Loucy (cell line): ENCODE results near the gene MICU2.

Experiments used
- H2AFZ ChIP-seq: fragments of 200-600 bp; sonication (generic); 2 replicates; pipeline ENCODE4 v1.6.0; 2016; ENCODE audit warnings: antibody characterized with exemption, mild to moderate bottlenecking, low read length, moderate library complexity
- H3F3A ChIP-seq: fragments of 200-600 bp; 2 replicates; pipeline ENCODE4 v1.6.0; 2016; ENCODE audit warnings: antibody characterized with exemption, low read depth, mild to moderate bottlenecking
- H3K27me3 ChIP-seq: fragments of 200-600 bp; sonication (generic); 2 replicates; pipeline ENCODE4 v1.6.1; 2014; ENCODE audit warnings: low read length, mild to moderate bottlenecking; ENCODE audit not compliant: insufficient read depth, poor library complexity, severe bottlenecking
- H3K36me3 ChIP-seq: fragments of 200-600 bp; sonication (generic); 2 replicates; pipeline ENCODE4 v1.6.1; 2016; ENCODE audit warnings: low read length; ENCODE audit not compliant: insufficient read depth
- H3K4me1 ChIP-seq: fragments of 200-600 bp; sonication (generic); 2 replicates; pipeline ENCODE4 v1.5.1; 2014; ENCODE audit warnings: low read length, mild to moderate bottlenecking; ENCODE audit not compliant: insufficient read depth, poor library complexity, severe bottlenecking
- H3K4me2 ChIP-seq: fragments of 200-600 bp; sonication (generic); 2 replicates; pipeline ENCODE4 v1.6.0; 2014; ENCODE audit warnings: antibody characterized with exemption, low read length, low read depth, mild to moderate bottlenecking; ENCODE audit not compliant: poor library complexity, severe bottlenecking
- H3K4me3 ChIP-seq: fragments of 200-600 bp; sonication (generic); 2 replicates; pipeline ENCODE4 v1.5.1; 2014; ENCODE audit warnings: low read length, mild to moderate bottlenecking, mixed read lengths; ENCODE audit not compliant: poor library complexity, severe bottlenecking
- H3K79me2 ChIP-seq: fragments of 200-600 bp; sonication (generic); 2 replicates; pipeline ENCODE4 v1.6.1; 2014; ENCODE audit warnings: low read length; ENCODE audit not compliant: insufficient read depth
- H3K9ac ChIP-seq: fragments of 200-600 bp; sonication (generic); 2 replicates; pipeline ENCODE4 v1.6.0; 2014; ENCODE audit warnings: mild to moderate bottlenecking, low read depth, low read length, moderate library complexity; ENCODE audit not compliant: poor library complexity, severe bottlenecking
- H3K9me2 ChIP-seq: fragments of 200-600 bp; sonication (generic); replicated peaks from 2 replicates; pipeline ENCODE4 v1.6.1; 2016; ENCODE audit warnings: low read depth, low read length, mixed read lengths
- H3K9me3 ChIP-seq: fragments of 200-600 bp; sonication (generic); 2 replicates; pipeline ENCODE4 v1.6.1; 2014; ENCODE audit warnings: mild to moderate bottlenecking, antibody characterized with exemption, low read length, low read depth; ENCODE audit not compliant: insufficient read depth
- H4K20me1 ChIP-seq: fragments of 200-600 bp; sonication (generic); 2 replicates; pipeline ENCODE4 v1.6.0; 2014; ENCODE audit warnings: antibody characterized with exemption, low read length, mild to moderate bottlenecking; ENCODE audit not compliant: insufficient read depth, poor library complexity, severe bottlenecking
- CTCF ChIP-seq: fragments of 200-600 bp; sonication (generic); conservative IDR thresholded peaks from 2 replicates; pipeline ENCODE4 v1.5.1; 2014; ENCODE audit warnings: mild to moderate bottlenecking, antibody characterized with exemption, low read length
- EZH2phosphoT487 ChIP-seq: fragments of 200-600 bp; IDR thresholded peaks from 2 replicates; pipeline ENCODE4 v1.6.1; 2018; ENCODE audit warnings: antibody characterized with exemption, mild to moderate bottlenecking, moderate library complexity, borderline replicate concordance

The MICU2 gene

GRCh38 chr13:21550918-21551317 is 53.1 kb downstream of the MICU2 start:
- Histone ChIP-seq H3K27me3 (no peaks in the 10 kb centered on the region), H3K9me3 (no peaks in the 10 kb centered on the region), H3K9ac (no peak overlapping the region), H2AFZ (no peak overlapping the region), H3K4me1 (no peaks in the 10 kb centered on the region), H3K79me2 (no peaks in the 10 kb centered on the region), H3F3A (no peaks in the 10 kb centered on the region), H3K4me3 (no peak overlapping the region), H3K9me2 (no peaks in the 10 kb centered on the region), H4K20me1 (no peaks in the 10 kb centered on the region), H3K4me2 (no peak overlapping the region), H3K36me3 (peaks cover 11% of the 10 kb centered on the region; the same call in 1 of the 2 replicates)
- no peak for TF ChIP-seq EZH2phosphoT487
- TF ChIP-seq CTCF: no peak

- no peak overlapping the region for H3K4me3 ChIP-seq
- H3K4me2 ChIP-seq: no peak overlapping the region
- H3K27me3 ChIP-seq: no peaks in the 10 kb centered on the region
- H4K20me1 ChIP-seq: no peaks in the 10 kb centered on the region
- H3K4me1 ChIP-seq: no peaks in the 10 kb centered on the region
- H3K36me3 ChIP-seq: peaks cover 22% of the 10 kb centered on the region; the same call in 1 of the 2 replicates
- H3F3A ChIP-seq: no peaks in the 10 kb centered on the region
- H3K9me3 ChIP-seq: no peaks in the 10 kb centered on the region
- TF ChIP-seq CTCF (no peak), EZH2phosphoT487 (no peak)
- H3K9ac ChIP-seq: no peak overlapping the region
- no peak overlapping the region for H2AFZ ChIP-seq
- no peaks in the 10 kb centered on the region for H3K9me2 ChIP-seq
- H3K79me2 ChIP-seq: no peaks in the 10 kb centered on the region
Observed at GRCh38 chr13:21549633-21550032, 54.3 kb downstream of the MICU2 start.

DNA sequence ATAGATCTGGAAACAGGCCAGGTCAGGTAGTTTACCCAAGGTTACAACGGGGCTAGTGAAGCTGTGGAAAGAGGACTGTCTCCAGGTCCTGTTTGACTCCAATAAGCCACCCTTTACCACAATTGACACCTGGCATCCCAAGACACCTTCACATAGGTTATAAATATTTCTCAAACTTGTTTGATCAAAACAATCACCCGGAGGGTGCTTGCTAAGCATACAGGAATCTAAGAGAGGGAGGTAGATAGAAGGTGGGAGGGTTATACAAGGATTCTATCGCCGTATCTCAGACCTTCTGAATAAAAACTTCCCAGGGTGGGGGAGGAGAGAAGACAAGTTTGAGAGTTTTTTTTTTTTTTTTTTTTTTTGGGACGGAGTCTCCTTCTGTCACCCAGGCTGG is 55.4 kb downstream of the MICU2 start:
- no peak overlapping the region for H2AFZ ChIP-seq
- peaks cover 22% of the 10 kb centered on the region; the same call in 1 of the 2 replicates for H3K36me3 ChIP-seq
- no peaks in the 10 kb centered on the region for H3K9me2 ChIP-seq
- no peaks in the 10 kb centered on the region for H3K4me1 ChIP-seq
- no peak overlapping the region for H3K4me3 ChIP-seq
- no peaks in the 10 kb centered on the region for H3K9me3 ChIP-seq
- no peak overlapping the region for H3K4me2 ChIP-seq
- no peak overlapping the region for H3K9ac ChIP-seq
- no peaks in the 10 kb centered on the region for H3K27me3 ChIP-seq
- H3F3A ChIP-seq: no peaks in the 10 kb centered on the region
- H4K20me1 ChIP-seq: no peaks in the 10 kb centered on the region
- peaks cover 9% of the 10 kb centered on the region; the same call in 1 of the 2 replicates for H3K79me2 ChIP-seq
- no peak for TF ChIP-seq CTCF
- TF ChIP-seq EZH2phosphoT487: no peak
